Measurements from ENCODE around the gene C17orf100.
A peak's percentile ranks its signal among the peaks of the same experiment; 100 is the strongest.

The C17orf100 gene

DNA sequence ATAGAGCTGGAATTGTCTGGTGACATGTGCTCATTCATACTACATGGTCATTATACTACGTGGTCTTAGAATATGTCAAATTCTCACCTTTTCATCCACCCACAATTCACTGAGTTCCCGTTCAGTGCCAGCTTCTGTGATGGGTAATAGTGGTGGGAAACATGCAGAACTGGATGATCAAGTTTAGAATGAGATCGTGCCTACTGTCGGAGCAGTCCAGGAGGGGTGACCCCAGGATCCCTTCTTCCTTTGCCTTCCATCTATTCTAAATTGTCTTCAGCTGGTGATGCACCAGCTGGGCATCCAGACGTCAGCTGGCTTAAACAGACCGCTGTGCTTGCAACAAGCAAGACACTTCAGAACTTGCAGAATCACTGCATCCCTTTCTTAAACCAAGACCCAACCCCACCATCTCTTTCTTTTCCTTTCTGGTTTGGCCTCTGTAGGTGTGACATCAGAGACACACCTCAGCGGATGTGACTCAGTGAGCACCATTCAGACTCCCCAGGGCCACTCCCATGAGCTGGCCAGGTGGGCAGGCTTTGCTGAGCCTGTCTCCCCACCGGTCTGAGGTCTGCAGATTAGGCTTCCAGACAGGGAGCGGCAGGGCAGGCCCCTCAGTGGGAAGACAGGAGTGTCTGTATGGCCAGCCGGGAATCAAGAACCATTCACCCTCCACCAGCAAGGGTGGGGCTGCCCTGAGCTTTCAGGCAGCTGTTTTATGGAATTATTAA is 18.1 kb downstream of the C17orf100 start:
- DNase-seq (ENCODE audit: low read depth in 2 of 2) = no peak

- DNase-seq (ENCODE audit: low read depth in 2 of 2) = no peak
Observed at GRCh38 chr17:6670571-6670970, 19.0 kb downstream of the C17orf100 start.

- DNase-seq (ENCODE audit: low read depth in 2 of 2) = no peak
Observed at GRCh38 chr17:6670999-6671398, 19.4 kb downstream of the C17orf100 start.

- DNase-seq (ENCODE audit: low read depth in 2 of 2) = no peak
Observed at GRCh38 chr17:6671431-6671830, 19.9 kb downstream of the C17orf100 start.

- no peak for DNase-seq (ENCODE audit: low read depth in 2 of 2)
Observed at GRCh38 chr17:6674586-6674985, 23.0 kb downstream of the C17orf100 start.

DNA sequence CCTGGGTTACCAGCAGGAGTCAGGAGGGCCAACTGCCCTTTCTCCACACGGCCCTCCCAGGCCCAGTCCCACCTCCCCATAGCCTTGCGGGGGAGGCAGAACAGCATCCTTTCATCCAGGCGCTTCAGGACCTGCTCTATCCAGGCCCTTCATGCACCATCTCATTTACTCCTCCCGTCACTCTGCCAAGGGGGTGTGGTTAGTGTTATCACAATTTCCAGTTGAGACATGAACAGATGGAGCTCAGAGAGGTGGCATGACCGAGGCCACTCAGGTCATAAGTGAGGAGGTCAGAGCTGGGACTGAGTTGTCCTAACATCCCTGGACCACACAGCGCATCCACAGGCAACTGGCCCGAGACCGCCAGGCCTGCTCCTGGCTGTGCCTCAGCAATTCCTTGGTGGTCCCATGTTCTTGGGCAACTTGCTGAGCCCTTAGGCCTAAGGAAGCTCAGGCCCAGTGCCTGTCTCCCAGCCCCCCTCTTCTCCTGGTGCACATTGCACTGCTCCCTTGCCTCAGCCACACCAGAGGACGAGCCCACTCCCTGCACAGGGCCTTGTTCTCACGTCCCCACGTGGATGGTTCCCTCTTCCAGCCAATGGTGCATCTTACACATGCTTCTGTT is 23.8 kb downstream of the C17orf100 start:
- DNase-seq (ENCODE audit: low read depth in 2 of 2) = no peak

DNA sequence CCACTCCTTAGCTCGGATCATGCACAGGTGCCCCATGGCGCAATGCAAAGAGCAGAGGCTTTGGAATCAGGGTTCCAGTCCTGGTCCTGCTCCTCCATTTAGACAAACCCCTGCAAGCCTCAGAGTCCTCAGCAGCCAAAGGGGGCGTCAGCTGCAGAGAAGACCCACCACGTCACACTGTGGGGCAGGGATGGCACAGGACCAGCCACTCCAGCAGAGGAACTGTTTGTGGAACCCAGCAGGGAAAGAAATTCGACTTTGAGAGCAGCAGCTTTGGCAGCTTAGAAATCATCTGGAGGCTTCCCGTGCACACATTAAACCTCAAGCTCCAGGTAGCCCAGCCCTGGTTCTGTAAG is 25.2 kb downstream of the C17orf100 start:
- no peak for DNase-seq (ENCODE audit: low read depth in 2 of 2)

- DNase-seq (ENCODE audit: low read depth in 2 of 2) = peak in 1 of 2 donors; percentile 22
Observed at GRCh38 chr17:6677158-6677831, 25.7 kb downstream of the C17orf100 start.

DNA sequence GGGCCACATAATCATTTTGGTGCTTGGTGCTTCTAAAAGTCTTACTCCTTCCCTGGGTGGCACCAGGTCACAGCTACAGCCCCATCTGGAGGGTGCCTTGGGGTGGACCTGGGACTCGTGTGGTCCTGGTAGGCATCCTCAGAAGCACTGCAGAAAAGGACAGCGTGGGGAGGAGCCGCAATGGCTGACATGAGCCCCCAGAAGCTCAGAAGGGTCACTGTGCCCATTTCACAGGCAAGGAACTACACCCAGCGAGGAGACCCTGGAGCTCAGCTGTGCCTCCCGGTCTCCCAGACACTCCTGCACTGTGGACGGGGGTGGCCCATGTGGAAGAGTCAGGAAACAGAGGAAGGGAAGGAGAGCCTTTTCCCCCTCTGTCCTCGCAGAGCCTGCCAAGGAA is 26.4 kb downstream of the C17orf100 start:
- DNase-seq (ENCODE audit: low read depth in 2 of 2) = no peak

DNA sequence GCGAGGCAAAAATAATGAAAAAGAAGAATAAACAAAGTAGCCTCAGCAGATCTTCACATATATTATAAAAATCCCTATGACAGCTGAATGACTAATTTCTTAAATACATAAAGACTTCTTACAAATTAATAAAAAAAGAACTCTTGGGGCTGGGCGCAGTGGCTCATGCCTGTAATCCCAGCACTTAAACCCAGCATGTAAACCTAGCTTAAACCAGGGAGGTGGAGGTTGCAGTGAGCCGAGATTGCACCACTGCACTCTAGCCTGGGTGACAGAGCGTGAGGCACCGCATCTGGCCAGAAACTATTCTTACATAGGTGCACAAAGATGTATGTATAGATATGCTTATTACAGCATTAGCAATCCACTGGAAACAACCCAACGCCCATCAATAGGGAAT is 27.7 kb downstream of the C17orf100 start:
- DNase-seq (ENCODE audit: low read depth in 2 of 2) = no peak

DNA sequence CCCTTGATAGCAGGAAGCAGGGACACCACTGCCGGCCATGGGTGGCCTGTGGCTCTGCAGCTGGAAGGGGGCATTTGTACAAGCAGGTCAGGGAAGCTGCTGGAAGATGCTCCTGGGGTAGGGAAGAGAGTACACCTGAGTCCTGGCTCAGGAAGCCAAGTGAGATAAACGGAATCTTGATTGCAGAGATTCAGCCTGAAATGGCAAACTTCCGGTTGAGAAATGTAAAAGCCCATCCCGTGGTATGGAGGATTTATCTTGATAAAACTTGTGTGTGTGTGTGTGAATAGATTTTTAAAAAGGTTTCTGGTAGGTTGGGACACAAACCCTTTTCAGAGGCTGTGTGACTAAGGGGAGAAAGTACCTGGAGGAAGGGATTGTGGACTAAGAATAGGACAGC is 29.6 kb downstream of the C17orf100 start:
- no peak for DNase-seq (ENCODE audit: low read depth in 2 of 2)

- no peak for DNase-seq (ENCODE audit: low read depth in 2 of 2)
Observed at GRCh38 chr17:6681671-6682070, 30.1 kb downstream of the C17orf100 start.

- no peak for DNase-seq (ENCODE audit: low read depth in 2 of 2)
Observed at GRCh38 chr17:6682339-6682738, 30.8 kb downstream of the C17orf100 start.

- no peak for DNase-seq (ENCODE audit: low read depth in 2 of 2)
Observed at GRCh38 chr17:6683081-6683684, 31.6 kb downstream of the C17orf100 start.

DNA sequence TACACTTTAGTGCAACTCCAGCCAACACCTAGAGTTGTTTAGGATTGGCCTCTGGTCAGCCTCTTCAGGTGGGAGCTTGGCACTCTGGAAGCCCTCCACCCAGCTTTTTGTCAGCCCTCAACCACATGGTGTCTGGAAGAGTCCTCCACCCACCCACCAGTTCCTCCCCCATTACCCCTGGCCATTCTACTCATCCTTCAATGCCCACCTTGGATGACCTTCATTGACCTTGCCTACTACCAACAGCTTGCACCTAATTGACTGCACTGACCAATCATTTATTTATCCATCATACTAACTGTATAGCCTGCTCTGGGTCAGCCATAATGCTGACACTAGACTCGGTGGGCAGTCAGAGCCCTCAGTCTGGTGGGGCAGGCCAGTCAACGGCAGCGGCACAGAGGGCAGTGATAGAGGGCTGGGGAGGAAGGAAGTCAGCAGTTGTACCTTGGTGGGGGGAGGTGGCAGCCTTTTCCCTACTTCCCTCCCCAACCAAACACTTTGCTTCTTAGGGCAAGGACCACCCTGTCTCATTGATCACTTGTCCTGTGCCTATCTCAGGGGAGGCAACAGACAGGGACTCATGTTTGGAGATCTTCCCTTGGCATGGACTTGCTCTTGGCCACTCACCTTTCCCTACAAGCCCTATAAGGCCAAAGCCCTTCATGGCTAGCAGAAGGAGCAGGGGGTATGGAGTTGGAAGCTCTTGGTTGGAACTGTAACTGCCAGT is 32.3 kb downstream of the C17orf100 start:
- no peak for DNase-seq (ENCODE audit: low read depth in 2 of 2)

- DNase-seq (ENCODE audit: low read depth in 2 of 2) = no peak
Observed at GRCh38 chr17:6684460-6684783, 32.9 kb downstream of the C17orf100 start.

GRCh38 chr17:6684881-6685767 is 33.6 kb downstream of the C17orf100 start:
- DNase-seq (ENCODE audit: low read depth in 2 of 2) = no peak

DNA sequence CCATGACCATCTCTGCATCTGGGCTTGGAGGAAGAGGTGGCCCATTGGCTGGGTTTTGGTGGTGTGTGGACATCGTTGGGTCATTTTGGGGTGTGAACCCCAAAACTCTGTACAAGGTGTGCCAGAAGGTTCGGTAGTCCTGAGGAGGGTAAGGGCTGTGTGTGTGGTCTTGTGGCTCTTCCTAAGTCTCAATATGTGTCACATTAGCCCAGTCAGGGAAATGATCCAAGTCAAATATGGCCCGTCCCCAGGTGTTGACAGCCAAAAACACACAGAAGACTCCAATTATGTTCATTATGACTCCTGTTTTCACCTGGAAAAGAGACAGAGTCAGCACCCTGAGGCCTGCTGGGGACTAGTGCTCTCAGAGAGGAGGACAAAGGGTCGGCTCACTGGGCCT is 34.5 kb downstream of the C17orf100 start:
- no peak for DNase-seq (ENCODE audit: low read depth in 2 of 2)

DNA sequence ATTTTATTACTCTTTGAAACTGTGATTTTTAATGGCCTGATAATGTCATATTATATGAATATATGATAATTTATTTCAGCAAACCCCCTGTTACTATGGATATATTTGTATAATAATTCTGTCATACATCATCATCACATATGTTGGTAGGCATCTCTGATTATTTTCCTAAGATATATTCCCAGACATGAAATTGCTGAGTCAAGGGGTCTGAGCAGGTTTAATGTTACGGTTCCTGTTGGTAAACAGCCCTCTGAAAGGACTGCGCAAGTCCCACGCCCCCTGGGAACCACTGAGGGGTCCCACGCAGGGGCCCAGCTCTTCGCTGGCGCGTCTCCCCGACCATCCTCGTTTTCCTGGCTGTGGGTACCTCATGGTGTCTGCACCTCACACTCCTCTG is 37.4 kb downstream of the C17orf100 start:
- no peak for DNase-seq (ENCODE audit: low read depth in 2 of 2)

DNA sequence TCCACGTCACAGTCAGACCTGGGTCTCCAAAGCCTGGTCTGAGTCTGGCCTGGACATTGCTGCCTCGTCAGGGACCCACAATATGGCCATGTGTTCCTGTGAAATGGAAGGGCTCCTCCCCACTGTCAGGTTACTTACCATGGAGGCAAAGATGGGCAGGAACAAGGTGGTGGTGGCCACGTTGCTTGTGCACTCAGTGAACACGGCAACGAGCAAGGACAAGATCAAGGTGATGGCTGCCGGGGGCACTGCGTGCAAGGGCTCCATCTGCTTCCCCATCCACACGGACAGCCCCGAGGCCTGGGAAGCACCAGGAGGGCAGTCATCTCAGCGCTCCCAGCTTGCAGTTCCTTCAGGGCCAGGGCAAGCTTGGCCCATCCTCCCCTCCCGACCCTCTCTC is 39.1 kb downstream of the C17orf100 start:
- no peak for DNase-seq (ENCODE audit: low read depth in 2 of 2)

GRCh38 chr17:6691546-6691945 is 40.0 kb downstream of the C17orf100 start:
- no peak for DNase-seq (ENCODE audit: low read depth in 2 of 2)

Measured in stimulated activated CD8-positive, alpha-beta memory T cell treated with anti-CD3 and anti-CD28 coated beads, Interleukin-15, amount 100 ng/mL, for 48 hours (primary cell).